ENCODE measurements around the gene IGFBP5. TPM values are rescaled to one million over a fixed set of nuclear protein-coding genes. Genes with fewer than 3 reads are reported as not detected.

IGFBP5 gene
- total and polyA plus RNA-seq, 8 donors, result 92.1 to 923 (median 330) TPM

DNA sequence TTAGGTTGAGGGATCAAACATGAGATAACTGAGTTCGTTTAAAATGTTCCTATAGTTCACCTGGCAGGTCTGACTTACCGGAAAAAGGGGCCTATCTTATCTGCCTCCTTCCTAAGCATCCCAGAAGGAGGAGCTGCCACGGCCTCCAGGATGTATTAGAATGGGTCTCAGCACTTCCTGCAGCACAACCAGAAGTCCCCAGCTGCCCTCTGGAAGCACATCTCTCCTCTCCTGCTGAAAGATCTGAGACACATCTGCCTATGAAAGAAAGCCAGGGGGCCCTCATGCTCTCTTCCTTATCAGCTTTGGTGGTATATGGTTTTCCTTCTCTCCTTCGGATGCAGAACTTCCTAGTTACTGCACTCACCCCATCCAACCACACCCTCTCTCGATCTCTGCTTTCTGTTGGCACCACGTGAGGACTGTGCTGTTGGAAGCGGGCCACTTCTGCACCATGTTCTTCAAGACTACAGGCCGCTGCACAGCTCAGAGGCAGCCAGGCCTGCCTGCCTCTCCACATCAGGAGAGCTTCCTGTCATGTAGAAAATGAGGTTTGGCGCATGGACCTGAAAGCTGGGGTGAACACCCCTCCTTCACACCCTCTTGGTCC lies 6.5 kb downstream of the IGFBP5 start:
- peak; percentile 62 to 78 for DNase-seq
- H3K27ac ChIP-seq, result peak overlapping the region in 4 of 5 donors; percentile 78 to 90 (median 86)
- H3K27me3 ChIP-seq, result peaks cover 0 to 41% (median 17%) of the 10 kb centered on the region in 3 donors
- H3K4me3 ChIP-seq, result peak overlapping the region in 3 of 4 donors; percentile 23 to 82 (median 62)
- H3K4me1 ChIP-seq, result peaks cover 53 to 100% (median 73%) of the 10 kb centered on the region in 4 donors
- intact Hi-C loops (cut with DNase I; ENCODE audit: low total_unique reads), result loop anchor here (10.0 kb wide), 2 partner anchors 826 to 1026 kb away; no protein-coding TSS in a partner anchor
- TF ChIP-seq POLR2AphosphoS5 (IDR thresholded peaks at IDR 0.05) (no peak), EP300 (IDR thresholded peaks at IDR 0.05) (no peak), POLR2A (IDR thresholded peaks at IDR 0.05) (no peak)
- TF ChIP-seq, protein P1, sequence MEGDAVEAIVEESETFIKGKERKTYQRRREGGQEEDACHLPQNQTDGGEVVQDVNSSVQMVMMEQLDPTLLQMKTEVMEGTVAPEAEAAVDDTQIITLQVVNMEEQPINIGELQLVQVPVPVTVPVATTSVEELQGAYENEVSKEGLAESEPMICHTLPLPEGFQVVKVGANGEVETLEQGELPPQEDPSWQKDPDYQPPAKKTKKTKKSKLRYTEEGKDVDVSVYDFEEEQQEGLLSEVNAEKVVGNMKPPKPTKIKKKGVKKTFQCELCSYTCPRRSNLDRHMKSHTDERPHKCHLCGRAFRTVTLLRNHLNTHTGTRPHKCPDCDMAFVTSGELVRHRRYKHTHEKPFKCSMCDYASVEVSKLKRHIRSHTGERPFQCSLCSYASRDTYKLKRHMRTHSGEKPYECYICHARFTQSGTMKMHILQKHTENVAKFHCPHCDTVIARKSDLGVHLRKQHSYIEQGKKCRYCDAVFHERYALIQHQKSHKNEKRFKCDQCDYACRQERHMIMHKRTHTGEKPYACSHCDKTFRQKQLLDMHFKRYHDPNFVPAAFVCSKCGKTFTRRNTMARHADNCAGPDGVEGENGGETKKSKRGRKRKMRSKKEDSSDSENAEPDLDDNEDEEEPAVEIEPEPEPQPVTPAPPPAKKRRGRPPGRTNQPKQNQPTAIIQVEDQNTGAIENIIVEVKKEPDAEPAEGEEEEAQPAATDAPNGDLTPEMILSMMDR (IDR thresholded peaks at IDR 0.05), result no peak
- 31 to 50% (median 35%) methylated on average over 9 of the region's 9 CpGs for WGBS, 5 donors
- H3K9me3 ChIP-seq, result no peaks in the 10 kb centered on the region
- H3K36me3 ChIP-seq, result peaks cover 5 to 56% (median 14%) of the 10 kb centered on the region in 4 donors

DNA sequence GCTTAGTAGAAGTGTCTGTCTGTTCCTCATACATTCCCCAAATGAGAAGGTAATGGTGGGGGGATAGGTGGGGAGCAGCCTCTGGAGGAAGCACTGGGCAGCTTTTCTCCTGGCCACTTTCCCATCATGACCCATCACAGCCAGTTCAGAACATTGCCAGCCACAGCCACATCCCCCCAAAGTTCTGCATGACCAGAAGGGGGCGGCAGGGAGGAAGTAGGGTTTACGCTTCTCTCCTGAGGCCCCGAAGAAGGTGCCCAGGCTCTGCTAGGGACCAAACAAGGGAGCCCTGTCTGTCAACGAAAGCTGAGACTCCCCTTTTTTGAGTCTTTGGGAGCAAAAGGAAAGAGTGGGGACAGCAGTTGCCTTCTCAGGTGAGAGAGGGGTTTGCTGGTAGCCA lies 7.7 kb downstream of the IGFBP5 start:
- H3K4me3 ChIP-seq, result no peak overlapping the region
- intact Hi-C loops (cut with DNase I; ENCODE audit: low total_unique reads), result loop anchor here (10.0 kb wide), 2 partner anchors 827 to 1027 kb away; no protein-coding TSS in a partner anchor
- TF ChIP-seq, protein P1 (IDR thresholded peaks at IDR 0.05), result peak in 1 of 7 experiments; percentile 14
- TF ChIP-seq POLR2AphosphoS5 (IDR thresholded peaks at IDR 0.05) (no peak), EP300 (IDR thresholded peaks at IDR 0.05) (no peak)
- peak overlapping the region in 4 of 5 donors; percentile 35 to 90 (median 81) for H3K27ac ChIP-seq
- DNase-seq, result no peak
- H3K36me3 ChIP-seq, result peaks cover 5 to 63% (median 14%) of the 10 kb centered on the region in 4 donors
- peaks cover 53 to 100% (median 81%) of the 10 kb centered on the region in 4 donors for H3K4me1 ChIP-seq
- no peaks in the 10 kb centered on the region for H3K9me3 ChIP-seq
- WGBS, 5 donors, result 50 to 71% (median 64%) methylated on average over 3 to 4 of the region's 4 CpGs
- H3K27me3 ChIP-seq, result peaks cover 0 to 31% (median 6%) of the 10 kb centered on the region in 3 donors

DNA sequence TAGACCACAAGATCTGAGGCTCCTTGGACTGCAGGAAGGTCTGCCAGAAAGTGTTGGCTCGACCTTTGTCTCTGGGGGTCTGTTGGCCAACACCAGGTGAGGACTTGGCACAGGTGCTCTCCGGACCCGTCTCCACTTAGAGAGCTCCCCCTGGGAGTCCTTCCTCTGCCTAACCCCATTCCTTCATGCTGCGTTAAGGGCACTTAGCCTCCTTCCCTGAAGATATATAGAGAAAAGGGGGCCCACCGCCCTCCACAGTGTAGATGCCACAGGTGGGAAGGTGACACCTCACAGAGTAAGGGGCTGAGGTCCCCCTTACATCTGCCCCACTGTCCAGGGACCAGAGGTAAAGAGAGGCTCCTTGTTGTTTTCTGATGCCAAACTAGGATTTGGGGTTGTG lies 8.2 kb downstream of the IGFBP5 start:
- Histone ChIP-seq H3K4me1 (peaks cover 52 to 100% (median 85%) of the 10 kb centered on the region in 4 donors), H3K27me3 (peaks cover 0 to 26% (median 3%) of the 10 kb centered on the region in 3 donors), H3K36me3 (peaks cover 5 to 59% (median 14%) of the 10 kb centered on the region in 4 donors), H3K27ac (peak overlapping the region in 4 of 5 donors; percentile 35 to 90 (median 81)), H3K4me3 (no peak overlapping the region), H3K9me3 (no peaks in the 10 kb centered on the region)
- TF ChIP-seq, protein P1 (IDR thresholded peaks at IDR 0.05), result no peak
- no peak for TF ChIP-seq EP300 (IDR thresholded peaks at IDR 0.05)
- no peak for TF ChIP-seq POLR2A (IDR thresholded peaks at IDR 0.05)
- no peak for TF ChIP-seq POLR2AphosphoS5 (IDR thresholded peaks at IDR 0.05)
- intact Hi-C loops (cut with DNase I; ENCODE audit: low total_unique reads), result loop anchor here (10.0 kb wide), 2 partner anchors 828 to 1028 kb away; no protein-coding TSS in a partner anchor
- 62 to 88% (median 79%) methylated on average over 4 to 5 of the region's 5 CpGs for WGBS, 5 donors
- DNase-seq, result no peak

DNA sequence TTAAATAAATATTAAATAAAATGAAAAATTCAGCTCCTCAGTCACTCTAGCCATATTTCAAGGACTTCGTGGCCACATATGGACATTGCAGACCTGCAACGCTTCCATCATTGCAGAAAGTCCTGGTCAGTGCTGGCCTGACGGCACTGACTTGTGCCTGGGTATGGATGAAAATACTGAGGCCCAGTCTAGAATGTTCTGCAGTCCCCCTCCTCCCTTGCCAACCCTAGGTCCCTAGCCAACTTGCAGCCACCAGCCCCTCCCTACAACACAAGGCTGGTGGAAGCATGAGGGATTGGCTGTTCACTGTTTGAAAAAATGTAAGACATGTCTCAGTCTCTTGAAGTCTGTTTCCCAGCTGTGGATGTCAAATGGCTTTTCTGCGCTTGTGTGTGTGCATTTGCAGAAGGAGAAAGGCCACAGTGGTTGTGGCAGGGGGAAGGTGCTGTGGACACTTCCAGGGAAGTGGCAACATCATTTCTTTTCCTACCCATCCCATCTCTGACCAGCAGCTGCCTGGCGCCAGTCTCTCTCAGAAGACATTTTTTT lies 9.9 kb downstream of the IGFBP5 start:
- Histone ChIP-seq H3K27ac (peak overlapping the region in 4 of 5 donors; percentile 69 to 90 (median 78)), H3K4me3 (no peak overlapping the region), H3K36me3 (peaks cover 5 to 74% (median 16%) of the 10 kb centered on the region in 4 donors), H3K9me3 (no peaks in the 10 kb centered on the region), H3K27me3 (peaks cover 0 to 8% (median 0%) of the 10 kb centered on the region in 3 donors), H3K4me1 (peaks cover 53 to 100% (median 94%) of the 10 kb centered on the region in 4 donors)
- intact Hi-C loops (cut with DNase I; ENCODE audit: low total_unique reads), result loop anchor here (10.0 kb wide), 2 partner anchors 829 to 1029 kb away; no protein-coding TSS in a partner anchor
- WGBS, 5 donors, result 72 to 91% (median 87%) methylated on average over 5 of the region's 5 CpGs
- TF ChIP-seq, protein P1 (IDR thresholded peaks at IDR 0.05), result no peak
- peak in 1 of 3 donors; percentile 7 for TF ChIP-seq POLR2AphosphoS5 (IDR thresholded peaks at IDR 0.05)
- no peak for DNase-seq

Measured in stomach (tissue), 9 donors.